GM18861 (cell line): ENCODE data around the gene RET.

Experiments used
- ATAC-seq: cut with Tn5 transposase; IDR thresholded peaks from one replicate; pipeline ENCODE4 v1.9.1; 2021; ENCODE audit not compliant: unreplicated experiment

The RET gene

DNA sequence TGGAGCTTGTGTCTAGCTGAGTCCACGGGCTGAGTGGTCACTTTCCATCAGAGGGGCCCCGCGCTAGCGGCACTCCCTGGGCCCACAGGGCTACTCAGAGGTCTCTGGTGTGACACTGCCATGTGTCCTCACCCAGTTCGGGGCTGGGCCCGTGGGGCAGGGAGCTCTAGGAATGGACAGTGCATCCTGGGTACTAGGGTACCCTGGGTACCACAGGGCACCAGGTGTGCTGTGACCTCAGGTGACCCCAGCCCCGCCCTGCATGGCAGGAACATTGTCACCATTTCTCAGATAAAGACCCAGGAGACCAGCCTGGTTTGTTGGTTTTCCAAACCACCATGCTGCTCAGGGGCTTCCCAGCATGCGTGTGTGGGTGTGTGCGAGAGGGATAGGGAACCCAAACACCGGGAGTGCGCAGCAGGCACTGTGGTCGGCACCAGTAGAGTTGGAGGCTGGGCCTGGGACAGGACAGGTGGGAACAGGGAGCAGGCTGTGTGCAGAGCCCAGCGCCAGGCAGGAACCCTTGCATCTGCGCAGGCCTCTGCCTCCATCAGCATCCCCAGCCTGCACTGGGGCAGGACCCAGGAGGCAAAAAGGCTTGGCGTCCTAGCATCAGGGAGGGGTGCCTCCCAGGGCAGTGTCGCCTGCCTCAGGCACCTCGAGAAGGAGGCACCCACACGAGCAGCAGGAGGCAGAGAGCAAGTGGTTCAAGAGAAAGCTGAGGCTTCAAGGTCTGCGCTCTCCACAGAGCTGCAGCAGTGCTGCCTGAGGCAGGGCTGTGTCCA is 42.0 kb downstream of the RET start:
- ATAC-seq = no peak

- ATAC-seq = no peak
These were observed 42.7 kb downstream of the RET start for GRCh38 chr10:43119416-43120115.

GRCh38 chr10:43120116-43120928 is 43.5 kb downstream of the RET start:
- no peak for ATAC-seq

- peak; percentile 95 for ATAC-seq
These were observed 44.1 kb downstream of the RET start for GRCh38 chr10:43120929-43121314.

- ATAC-seq = no peak
These were observed 44.6 kb downstream of the RET start for GRCh38 chr10:43121444-43121843.

DNA sequence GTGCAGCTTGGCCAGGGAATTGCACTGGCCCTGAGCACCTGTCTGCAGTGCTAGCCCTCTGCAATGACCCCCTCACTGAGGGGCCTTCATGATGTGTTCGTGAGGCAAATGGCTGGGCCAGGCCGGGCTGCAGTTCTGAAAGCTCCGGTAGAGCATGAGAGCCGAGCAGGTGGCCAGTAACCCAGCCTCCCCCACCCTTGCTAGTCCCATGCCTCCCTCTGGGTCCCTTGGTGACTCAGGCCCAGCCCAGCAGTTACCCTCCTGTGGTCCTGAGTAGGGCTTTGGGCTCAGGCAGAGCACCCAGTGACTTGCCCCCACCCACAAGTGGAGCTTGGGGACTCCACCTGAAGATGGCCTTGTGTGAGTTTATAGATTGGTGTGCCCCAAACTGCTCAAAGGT is 45.2 kb downstream of the RET start:
- ATAC-seq = no peak

DNA sequence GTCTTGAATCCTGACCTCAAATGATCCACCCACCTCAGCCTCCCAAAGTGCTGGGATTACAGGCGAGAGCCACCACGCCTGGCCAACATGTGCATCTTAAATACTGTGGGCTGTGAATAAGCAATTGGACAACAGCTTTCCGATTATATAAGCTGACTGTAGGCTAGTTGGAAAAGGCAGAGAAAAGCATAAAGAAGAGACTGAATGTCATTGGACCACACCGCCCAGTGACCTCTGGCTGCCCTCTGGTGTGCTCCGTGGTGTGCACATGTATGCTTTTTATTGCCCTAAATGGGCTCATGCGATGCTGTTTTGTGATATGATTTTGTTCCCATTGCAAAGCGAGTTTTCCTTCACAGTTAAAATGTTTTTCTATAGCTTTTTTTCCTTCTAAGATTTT is 46.0 kb downstream of the RET start:
- ATAC-seq = no peak

GRCh38 chr10:43123361-43124093 is 46.7 kb downstream of the RET start:
- ATAC-seq = no peak

DNA sequence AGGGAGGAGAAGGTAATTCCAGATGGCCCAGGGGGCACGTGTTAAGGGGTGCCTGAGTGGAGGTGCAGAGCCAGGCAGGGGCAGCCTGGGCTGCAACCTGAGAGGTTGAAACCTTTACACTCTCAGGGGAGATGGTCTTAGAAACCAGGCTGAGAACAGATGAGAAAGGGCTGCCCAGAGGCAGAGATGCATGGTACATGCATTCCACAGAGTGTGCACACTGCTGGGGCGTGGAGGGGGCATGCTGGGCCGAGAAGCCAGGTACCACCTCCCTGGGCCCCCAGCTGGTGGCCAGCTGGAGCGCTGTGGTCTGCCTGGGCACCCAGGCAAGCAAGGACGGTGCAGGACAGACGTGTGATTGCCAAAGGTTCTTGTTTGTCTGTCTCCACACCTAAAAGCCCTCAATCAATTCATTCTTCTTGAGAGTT is 47.2 kb downstream of the RET start:
- no peak for ATAC-seq

DNA sequence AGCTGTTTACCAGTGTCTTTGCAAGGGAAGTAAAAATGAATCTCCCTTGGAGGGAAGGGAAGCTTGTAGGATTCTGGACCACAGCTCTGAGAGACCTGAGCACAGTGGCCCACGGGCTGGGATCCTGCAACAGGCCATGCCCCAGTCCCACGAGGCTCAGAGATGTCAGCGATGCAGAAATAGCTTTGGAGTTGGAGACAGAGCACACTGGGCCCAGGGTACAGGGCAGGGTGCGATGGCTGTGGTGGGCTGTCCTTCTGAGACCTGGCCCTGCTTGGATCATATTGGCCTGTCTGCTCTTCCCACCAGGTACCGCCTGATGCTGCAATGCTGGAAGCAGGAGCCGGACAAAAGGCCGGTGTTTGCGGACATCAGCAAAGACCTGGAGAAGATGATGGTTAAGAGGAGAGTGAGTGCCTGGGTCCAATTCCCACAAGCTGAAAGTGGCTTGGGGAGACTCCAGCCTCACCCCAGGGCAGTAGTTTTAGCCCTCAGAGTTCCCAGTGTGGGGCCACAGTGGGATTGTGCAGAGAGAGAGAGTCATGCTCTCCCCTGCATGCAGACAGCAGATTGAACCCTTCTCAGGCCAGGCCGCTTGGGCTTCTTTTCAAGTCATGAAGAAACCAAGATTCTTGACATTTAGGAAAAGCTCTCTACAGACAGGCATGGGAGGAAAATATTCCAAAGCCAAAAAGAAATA is 47.9 kb downstream of the RET start:
- ATAC-seq = no peak

DNA sequence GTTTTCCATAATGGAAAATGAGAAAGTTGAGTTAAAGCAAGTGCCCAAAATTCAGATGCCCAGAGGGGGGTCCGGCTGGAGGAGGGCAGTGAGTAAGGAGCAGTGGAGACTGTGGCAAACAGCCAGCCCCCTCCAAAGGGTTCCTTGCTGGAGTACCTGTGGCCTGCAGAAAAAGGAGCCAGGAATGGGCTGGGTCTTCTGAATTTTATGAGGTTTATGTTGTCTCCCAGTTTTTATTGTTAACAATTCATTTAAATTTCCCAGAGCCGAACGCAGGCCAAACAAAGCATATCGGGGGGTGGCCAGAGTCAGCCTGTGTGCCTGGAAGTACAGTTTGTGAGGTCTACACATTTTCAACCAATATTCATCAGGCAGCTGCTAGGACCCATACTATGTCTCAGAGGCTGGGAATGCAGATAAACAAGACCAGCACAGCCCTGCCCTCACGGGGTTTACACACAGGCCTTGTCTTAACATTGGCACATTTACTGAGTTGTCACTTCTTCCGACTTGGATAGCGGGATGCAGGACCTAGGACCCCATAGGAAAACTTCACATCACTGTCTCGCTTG is 48.5 kb downstream of the RET start:
- ATAC-seq = no peak

GRCh38 chr10:43125881-43126731 is 49.2 kb downstream of the RET start:
- no peak for ATAC-seq

- no peak for ATAC-seq
These were observed 50.0 kb downstream of the RET start for GRCh38 chr10:43126759-43127424.

GRCh38 chr10:43127442-43127841 is 50.6 kb downstream of the RET start:
- ATAC-seq = no peak

DNA sequence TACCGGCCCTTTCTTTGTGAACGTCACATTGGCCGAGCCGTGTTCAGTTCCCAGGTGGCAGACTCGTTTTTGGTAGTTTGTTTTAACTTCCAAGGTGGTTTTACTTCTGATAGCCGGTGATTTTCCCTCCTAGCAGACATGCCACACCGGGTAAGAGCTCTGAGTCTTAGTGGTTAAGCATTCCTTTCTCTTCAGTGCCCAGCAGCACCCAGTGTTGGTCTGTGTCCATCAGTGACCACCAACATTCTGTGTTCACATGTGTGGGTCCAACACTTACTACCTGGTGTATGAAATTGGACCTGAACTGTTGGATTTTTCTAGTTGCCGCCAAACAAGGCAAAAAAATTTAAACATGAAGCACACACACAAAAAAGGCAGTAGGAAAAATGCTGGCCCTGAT is 51.5 kb downstream of the RET start:
- no peak for ATAC-seq

GRCh38 chr10:43128958-43129706 is 52.3 kb downstream of the RET start:
- peak; percentile 78 for ATAC-seq

- no peak for ATAC-seq
These were observed 53.9 kb downstream of the RET start for GRCh38 chr10:43130770-43131171.

DNA sequence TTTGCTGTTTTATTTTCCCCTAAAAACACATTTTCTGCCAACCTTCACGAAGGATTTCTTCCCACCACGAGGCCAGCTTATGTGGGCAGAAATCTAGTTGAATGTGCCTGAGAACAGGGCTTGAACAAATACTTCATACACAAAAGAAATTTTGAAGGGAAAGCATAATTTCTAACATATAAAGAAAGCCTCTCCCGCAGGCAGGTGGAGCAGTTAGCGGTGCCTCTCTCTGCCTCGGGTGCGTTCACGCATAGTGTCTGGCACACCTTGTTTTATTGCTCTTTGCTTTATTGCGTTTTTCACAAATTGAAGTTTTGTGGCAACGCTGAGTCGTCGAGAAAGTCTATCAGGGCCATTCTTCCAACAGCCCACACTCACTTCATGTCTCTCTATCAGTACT is 54.4 kb downstream of the RET start:
- no peak for ATAC-seq
